HepG2 (cell line): Measurements from ENCODE around the gene KEL. TPM values are rescaled to one million over a fixed set of nuclear protein-coding genes. Genes with fewer than 3 reads are reported as not detected.

Source experiments
- ATAC-seq: fragments of 200-7000 bp; cut with Tn5 transposase; 3 replicates; pipeline ENCODE4 v1.9.1; 2020; ENCODE audit warnings: mild to moderate bottlenecking, moderate library complexity
- BruUV-seq: library from RNA; stranded (reverse); fragments of 400-500 nt; replicated peaks from 2 replicates; lab custom pipeline; 2021; lab: Mats Ljungman, UMichigan
- CTCF ChIA-PET: fragments of 300-600 bp; formaldehyde crosslinking; extraction: SDS; loops from one replicate; lab custom pipeline; 2021; ENCODE audit warnings: low total read pairs, inconsistent platforms, low intra/inter-chr PET ratio; lab: Yijun Ruan, JAX
- POLR2A ChIA-PET: fragments of 350-600 bp; sonication (Branson Sonifier 250); formaldehyde crosslinking; loops from one replicate; lab custom pipeline; 2020; ENCODE audit warnings: antibody characterized with exemption, inconsistent platforms; lab: Yijun Ruan, JAX
- DNase-seq: peaks from one replicate; pipeline ENCODE4 v3.0.0-alpha.2; 2015; ENCODE audit warnings: low spot score
- FAIRE-seq: peaks from 3 replicates; lab custom pipeline; 2011; peaks lifted over from hg19 to GRCh38; lab: Jason Lieb, UNC
- H2AFZ ChIP-seq: one replicate; pipeline ENCODE4 v1.6.1; 2011; ENCODE audit warnings: low read length, inconsistent platforms
- H3K27ac ChIP-seq: fragments of 300-600 bp; 3 replicates; pipeline ENCODE4 v1.8.0; 2011; ENCODE audit warnings: mixed run types, mild to moderate bottlenecking, mixed read lengths, low read length, inconsistent platforms; ENCODE audit not compliant: insufficient read depth; ENCODE audit errors: extremely low read length
- H3K27me3 ChIP-seq, 2 experiments: fragments of 200-600 bp in 1 of 2; 2 replicates in 1 of 2; 3 replicates in 1 of 2; pipeline versions ENCODE4 v1.6.0 to v1.8.0; 2011; ENCODE audit warnings: low read length in 2 of 2, mild to moderate bottlenecking in 2 of 2, moderate library complexity in 2 of 2, inconsistent platforms in 1 of 2; ENCODE audit not compliant: insufficient read depth in 2 of 2, control insufficient read depth in 1 of 2
- H3K36me3 ChIP-seq, 2 experiments: fragments of 200-600 bp in 1 of 2; replicated peaks in 1 of 2; 2 replicates in 1 of 2; 3 replicates in 1 of 2; pipeline versions ENCODE4 v1.5.1 to v1.8.0; 2011; ENCODE audit warnings: low read length in 2 of 2, inconsistent platforms in 1 of 2; ENCODE audit not compliant: insufficient read depth in 2 of 2, control insufficient read depth in 1 of 2
- H3K4me1 ChIP-seq: 2 replicates; pipeline ENCODE4 v1.5.1; 2012; ENCODE audit warnings: low read length, inconsistent platforms; ENCODE audit not compliant: insufficient read depth
- H3K4me2 ChIP-seq: 2 replicates; pipeline ENCODE4 v1.6.0; 2011; ENCODE audit warnings: low read depth, low read length, inconsistent platforms
- H3K4me3 ChIP-seq, 3 experiments: fragments of 200-600 bp in 1 of 3; sonication (generic), shearing (Covaris generic) in 1 of 3; replicated peaks in 1 of 3; 2 replicates each; pipeline ENCODE4 v1.5.1; 2011 to 2016; ENCODE audit warnings: low read length in 3 of 3, inconsistent platforms in 2 of 3, low read depth in 2 of 3, mild to moderate bottlenecking in 2 of 3, control low read depth in 1 of 3, mixed read lengths in 1 of 3; ENCODE audit not compliant: insufficient read depth in 1 of 3
- H3K79me2 ChIP-seq: one replicate; pipeline ENCODE4 v1.6.1; 2011; ENCODE audit warnings: low read length, inconsistent platforms; ENCODE audit not compliant: insufficient read depth
- H3K9ac ChIP-seq: 2 replicates; pipeline ENCODE4 v1.6.0; 2011; ENCODE audit warnings: mild to moderate bottlenecking, low read depth, low read length, inconsistent platforms; ENCODE audit not compliant: insufficient read depth
- H3K9me3 ChIP-seq: 2 replicates; pipeline ENCODE4 v1.5.1; 2012; ENCODE audit warnings: mild to moderate bottlenecking, low read length
- H4K20me1 ChIP-seq: 2 replicates; pipeline ENCODE4 v1.6.0; 2011; ENCODE audit warnings: inconsistent platforms, mild to moderate bottlenecking, low read length, moderate library complexity; ENCODE audit not compliant: insufficient read depth
- ADNP ChIP-seq: sonication (generic); formaldehyde crosslinking; IDR thresholded peaks from 2 replicates; pipeline ENCODE4 v1.4.0; 2020; ENCODE audit warnings: missing genetic modification reagents
- SMARCE1 ChIP-seq: fragments of 450-650 bp; IDR thresholded peaks from 2 replicates; pipeline ENCODE4 v1.6.1; 2017; ENCODE audit warnings: borderline replicate concordance
- SMYD3 ChIP-seq: sonication (generic); formaldehyde crosslinking; IDR thresholded peaks from 2 replicates; pipeline ENCODE4 v1.8.1; 2023; ENCODE audit warnings: mild to moderate bottlenecking, missing genetic modification reagents
- SNAI1 ChIP-seq: sonication (generic); formaldehyde crosslinking; IDR thresholded peaks from 2 replicates; pipeline ENCODE4 v1.5.0; 2020; ENCODE audit warnings: mild to moderate bottlenecking, missing genetic modification reagents, borderline replicate concordance
- ZNF10 ChIP-seq: sonication (generic); formaldehyde crosslinking; IDR thresholded peaks from 2 replicates; pipeline ENCODE4 v1.4.0; 2020; ENCODE audit warnings: mild to moderate bottlenecking, low read depth, missing genetic modification reagents, borderline replicate concordance
- ZNF598 ChIP-seq: sonication (generic); formaldehyde crosslinking; IDR thresholded peaks from 2 replicates; pipeline ENCODE4 v1.5.1; 2020; ENCODE audit warnings: mild to moderate bottlenecking, missing genetic modification reagents, borderline replicate concordance
- WGBS: methylation state at CpG from one replicate; pipeline ENCODE4 v1.1.6; 2017; ENCODE audit warnings: low lambda C conversion rate; 5-methylcytosine and 5-hydroxymethylcytosine counted together
- in situ Hi-C: cut with HindIII; loops from 2 replicates; pipeline ENCODE4 v1.10.0; 2017; ENCODE audit warnings: low pct_unique_long_range_greater_than_20kb; ENCODE audit not compliant: extremely low pct_ligation_motif_present
- intact Hi-C: fragments of 100-400 bp; cut with micrococcal nuclease; formaldehyde crosslinking; loops from one replicate; pipeline ENCODE4 v1.10.0; 2022; ENCODE audit not compliant: unreplicated experiment
- polyA plus RNA-seq, 8 experiments: library from polyadenylated mRNA; depleted of rRNA in 3 of 8; stranded (reverse) in 7 of 8; unstranded in 1 of 8; fragments of >200 nt; fragmentation: Illumina TruSeq in 4 of 8; extraction: Trizol in 4 of 8; gene quantifications; 2 replicates each; pipeline versions ENCODE4 v1.2.1 to v1.2.3, GENCODE V29; 2011 to 2016; ENCODE audit warnings: low read depth in 4 of 8, missing spikeins in 1 of 8, mixed read lengths in 1 of 8; ENCODE audit not compliant: insufficient read depth in 1 of 8
- total RNA-seq, 5 experiments: library from RNA; depleted of rRNA; stranded (reverse); fragments of >200 nt; fragmentation: Illumina TruSeq; extraction: Trizol; gene quantifications; 2 replicates each; pipeline ENCODE4 v1.2.3, GENCODE V29; 2016; ENCODE audit warnings: low read depth in 1 of 5
- TF ChIP-seq, protein P1 (sequence below): IDR thresholded peaks from 2 replicates; pipeline ENCODE4 v1.6.1; 2018; ENCODE audit warnings: missing genetic modification reagents, mild to moderate bottlenecking, missing compliant biosample characterization
- TF ChIP-seq, protein P2 (sequence below): sonication (generic); formaldehyde crosslinking; IDR thresholded peaks from 2 replicates; pipeline ENCODE4 v1.4.0; 2020; ENCODE audit warnings: mild to moderate bottlenecking, missing genetic modification reagents
- TF ChIP-seq, protein P3 (sequence below), 2 experiments: sonication (generic) in 1 of 2; formaldehyde crosslinking in 1 of 2; IDR thresholded peaks; 2 replicates each; pipeline versions ENCODE4 v1.5.1 to v1.6.1; 2011 to 2020; ENCODE audit warnings: borderline replicate concordance in 1 of 2, low read depth in 1 of 2, low read length in 1 of 2, mild to moderate bottlenecking in 1 of 2, missing genetic modification reagents in 1 of 2, moderate library complexity in 1 of 2
- TF ChIP-seq, protein P4 (sequence below): sonication (generic); formaldehyde crosslinking; IDR thresholded peaks from 2 replicates; pipeline ENCODE4 v1.5.1; 2020; ENCODE audit warnings: missing genetic modification reagents, mild to moderate bottlenecking, borderline replicate concordance
- TF ChIP-seq, protein P5 (sequence below): fragments of 450-650 bp; IDR thresholded peaks from 2 replicates; pipeline ENCODE4 v1.6.1; 2017

The KEL gene
- total and polyA plus RNA-seq, 2 of the 13 experiments (the other 11 are each of a cell fraction or from before 2014, with no cell fraction given), result 0.03 TPM; not detected in 1

DNA sequence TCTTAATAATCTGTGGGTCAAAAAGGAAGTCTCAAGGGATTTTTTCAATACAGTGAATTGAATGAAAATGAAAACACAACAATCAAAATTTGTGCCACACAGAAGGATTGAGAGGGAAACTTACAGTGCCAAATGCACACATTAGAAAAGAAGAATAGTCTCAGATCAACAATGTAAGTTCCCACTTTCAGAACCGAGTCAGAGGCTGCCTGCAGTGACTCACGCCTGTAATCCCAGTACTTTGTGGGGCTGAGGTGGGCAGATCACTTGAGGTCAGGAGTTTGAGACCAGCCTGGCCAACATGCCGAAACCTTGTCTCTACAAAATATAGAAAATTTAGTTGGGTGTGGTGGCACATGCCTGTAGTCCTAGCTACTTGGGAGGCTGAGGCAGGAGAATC is 12.5 kb upstream of the KEL start:
- no peak overlapping the region for H2AFZ ChIP-seq
- no peak overlapping the region for H3K4me2 ChIP-seq
- intact Hi-C loops (no loop called here), in situ Hi-C loops (no loop called here)
- no peaks in the 10 kb centered on the region for H3K36me3 ChIP-seq
- FAIRE-seq, result no peak
- TF ChIP-seq ADNP (CRISPR knock-in tag) (no peak), SMYD3 (CRISPR knock-in tag) (no peak), SMARCE1 (no peak)
- TF ChIP-seq, protein P1, sequence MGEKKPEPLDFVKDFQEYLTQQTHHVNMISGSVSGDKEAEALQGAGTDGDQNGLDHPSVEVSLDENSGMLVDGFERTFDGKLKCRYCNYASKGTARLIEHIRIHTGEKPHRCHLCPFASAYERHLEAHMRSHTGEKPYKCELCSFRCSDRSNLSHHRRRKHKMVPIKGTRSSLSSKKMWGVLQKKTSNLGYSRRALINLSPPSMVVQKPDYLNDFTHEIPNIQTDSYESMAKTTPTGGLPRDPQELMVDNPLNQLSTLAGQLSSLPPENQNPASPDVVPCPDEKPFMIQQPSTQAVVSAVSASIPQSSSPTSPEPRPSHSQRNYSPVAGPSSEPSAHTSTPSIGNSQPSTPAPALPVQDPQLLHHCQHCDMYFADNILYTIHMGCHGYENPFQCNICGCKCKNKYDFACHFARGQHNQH (CRISPR knock-in tag), result no peak
- H4K20me1 ChIP-seq, result no peaks in the 10 kb centered on the region
- H3K79me2 ChIP-seq, result no peaks in the 10 kb centered on the region
- no peaks in the 10 kb centered on the region for H3K9me3 ChIP-seq
- no peak for ATAC-seq
- 15% methylated on average over 3 of the region's 3 CpGs for WGBS
- H3K4me3 ChIP-seq, result no peak overlapping the region
- ChIA-PET POLR2A (no interaction called here), CTCF (no interaction called here)
- no TSS peak for BruUV-seq
- no peak for DNase-seq
- H3K27ac ChIP-seq, result no peak overlapping the region
- H3K9ac ChIP-seq, result no peak overlapping the region
- H3K27me3 ChIP-seq, result no peaks in the 10 kb centered on the region
- no peaks in the 10 kb centered on the region for H3K4me1 ChIP-seq

DNA sequence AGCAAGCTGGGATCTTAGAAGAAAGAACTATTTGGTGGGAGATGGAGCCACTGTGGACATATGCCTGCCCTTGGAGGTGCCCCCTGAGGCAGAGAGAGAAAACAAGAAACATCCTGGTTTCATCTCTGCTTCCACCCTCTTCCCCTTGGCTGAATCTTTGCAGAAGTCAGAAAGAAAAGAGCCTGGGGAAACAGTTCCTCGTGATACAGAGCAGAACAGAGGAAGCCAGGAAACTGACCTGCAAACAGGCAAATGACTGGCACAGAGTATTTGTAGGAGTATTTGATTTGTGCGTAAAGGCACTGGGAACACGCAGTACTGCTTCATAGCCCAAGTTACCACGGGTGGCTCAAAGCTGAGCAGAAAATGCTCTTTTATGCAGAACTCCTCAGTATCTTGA is 7.0 kb upstream of the KEL start:
- H3K79me2 ChIP-seq, result no peaks in the 10 kb centered on the region
- H3K27me3 ChIP-seq, result 0 out of 5 replicates have a peak, but pooled peaks cover 0 to 3% of the 10 kb centered on the region in 2 experiments
- no peaks in the 10 kb centered on the region for H3K36me3 ChIP-seq
- intact Hi-C loops (no loop called here), in situ Hi-C loops (no loop called here)
- no TSS peak for BruUV-seq
- no peaks in the 10 kb centered on the region for H3K4me1 ChIP-seq
- no peak overlapping the region for H3K27ac ChIP-seq
- no peaks in the 10 kb centered on the region for H4K20me1 ChIP-seq
- ATAC-seq (no peak), FAIRE-seq (no peak), DNase-seq (no peak)
- CTCF ChIA-PET, result no interaction called here
- no peak overlapping the region for H3K4me2 ChIP-seq
- no peaks in the 10 kb centered on the region for H3K9me3 ChIP-seq
- 3% methylated on average over 4 of the region's 4 CpGs for WGBS
- no peak overlapping the region for H3K4me3 ChIP-seq
- POLR2A ChIA-PET, result no interaction called here
- no peak overlapping the region for H2AFZ ChIP-seq
- no peak overlapping the region for H3K9ac ChIP-seq
- TF ChIP-seq ZNF598 (CRISPR knock-in tag), result no peak
- no peak for TF ChIP-seq SNAI1 (CRISPR knock-in tag)
- TF ChIP-seq, protein P2, sequence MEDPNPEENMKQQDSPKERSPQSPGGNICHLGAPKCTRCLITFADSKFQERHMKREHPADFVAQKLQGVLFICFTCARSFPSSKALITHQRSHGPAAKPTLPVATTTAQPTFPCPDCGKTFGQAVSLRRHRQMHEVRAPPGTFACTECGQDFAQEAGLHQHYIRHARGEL (CRISPR knock-in tag), result no peak
- TF ChIP-seq, protein P3, sequence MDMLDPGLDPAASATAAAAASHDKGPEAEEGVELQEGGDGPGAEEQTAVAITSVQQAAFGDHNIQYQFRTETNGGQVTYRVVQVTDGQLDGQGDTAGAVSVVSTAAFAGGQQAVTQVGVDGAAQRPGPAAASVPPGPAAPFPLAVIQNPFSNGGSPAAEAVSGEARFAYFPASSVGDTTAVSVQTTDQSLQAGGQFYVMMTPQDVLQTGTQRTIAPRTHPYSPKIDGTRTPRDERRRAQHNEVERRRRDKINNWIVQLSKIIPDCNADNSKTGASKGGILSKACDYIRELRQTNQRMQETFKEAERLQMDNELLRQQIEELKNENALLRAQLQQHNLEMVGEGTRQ (IDR thresholded peaks at IDR 0.05; ENCODE audit: low read depth, low read length), result no peak
- TF ChIP-seq, protein P3 (CRISPR knock-in tag; IDR thresholded peaks at IDR 0.05; ENCODE audit: borderline replicate concordance), result no peak
- TF ChIP-seq ZNF10 (CRISPR knock-in tag), result no peak
- TF ChIP-seq, protein P4, sequence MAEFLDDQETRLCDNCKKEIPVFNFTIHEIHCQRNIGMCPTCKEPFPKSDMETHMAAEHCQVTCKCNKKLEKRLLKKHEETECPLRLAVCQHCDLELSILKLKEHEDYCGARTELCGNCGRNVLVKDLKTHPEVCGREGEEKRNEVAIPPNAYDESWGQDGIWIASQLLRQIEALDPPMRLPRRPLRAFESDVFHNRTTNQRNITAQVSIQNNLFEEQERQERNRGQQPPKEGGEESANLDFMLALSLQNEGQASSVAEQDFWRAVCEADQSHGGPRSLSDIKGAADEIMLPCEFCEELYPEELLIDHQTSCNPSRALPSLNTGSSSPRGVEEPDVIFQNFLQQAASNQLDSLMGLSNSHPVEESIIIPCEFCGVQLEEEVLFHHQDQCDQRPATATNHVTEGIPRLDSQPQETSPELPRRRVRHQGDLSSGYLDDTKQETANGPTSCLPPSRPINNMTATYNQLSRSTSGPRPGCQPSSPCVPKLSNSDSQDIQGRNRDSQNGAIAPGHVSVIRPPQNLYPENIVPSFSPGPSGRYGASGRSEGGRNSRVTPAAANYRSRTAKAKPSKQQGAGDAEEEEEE (CRISPR knock-in tag), result no peak
- TF ChIP-seq, protein P5, sequence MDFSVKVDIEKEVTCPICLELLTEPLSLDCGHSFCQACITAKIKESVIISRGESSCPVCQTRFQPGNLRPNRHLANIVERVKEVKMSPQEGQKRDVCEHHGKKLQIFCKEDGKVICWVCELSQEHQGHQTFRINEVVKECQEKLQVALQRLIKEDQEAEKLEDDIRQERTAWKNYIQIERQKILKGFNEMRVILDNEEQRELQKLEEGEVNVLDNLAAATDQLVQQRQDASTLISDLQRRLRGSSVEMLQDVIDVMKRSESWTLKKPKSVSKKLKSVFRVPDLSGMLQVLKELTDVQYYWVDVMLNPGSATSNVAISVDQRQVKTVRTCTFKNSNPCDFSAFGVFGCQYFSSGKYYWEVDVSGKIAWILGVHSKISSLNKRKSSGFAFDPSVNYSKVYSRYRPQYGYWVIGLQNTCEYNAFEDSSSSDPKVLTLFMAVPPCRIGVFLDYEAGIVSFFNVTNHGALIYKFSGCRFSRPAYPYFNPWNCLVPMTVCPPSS, result no peak
